HL-60 (cell line): ENCODE measurements around the gene CCT5.

ENCODE experiments used
- DNase-seq, 2 experiments: peaks; one replicate each; pipeline ENCODE4 v3.0.0-alpha.2; 2010 to 2020; ENCODE audit warnings: low read depth in 1 of 2, low spot score in 1 of 2
- H3K27ac ChIP-seq: fragments of 250-450 bp; sonication (Bioruptor Pico); replicated peaks from 2 replicates; pipeline ENCODE4 v1.5.1; 2020; ENCODE audit warnings: mild to moderate bottlenecking, moderate library complexity
- H3K27me3 ChIP-seq: fragments of 250-450 bp; sonication (Bioruptor Pico); 2 replicates; pipeline ENCODE4 v1.5.1; 2021; ENCODE audit warnings: mild to moderate bottlenecking, moderate library complexity; ENCODE audit not compliant: insufficient read depth, poor library complexity, severe bottlenecking
- H3K4me3 ChIP-seq: replicated peaks from 2 replicates; pipeline ENCODE4 v1.5.1; 2011; ENCODE audit warnings: mild to moderate bottlenecking, control low read depth, low read length; ENCODE audit not compliant: insufficient read depth
- GABPA ChIP-seq: IDR thresholded peaks from 2 replicates; pipeline ENCODE4 v1.6.1; 2012; ENCODE audit warnings: low read depth
- POLR2AphosphoS5 ChIP-seq: IDR thresholded peaks from 2 replicates; pipeline ENCODE4 v1.6.1; 2012; ENCODE audit warnings: low read depth
- SPI1 ChIP-seq: IDR thresholded peaks from 2 replicates; pipeline ENCODE4 v1.6.1; 2012; ENCODE audit warnings: low read depth, mild to moderate bottlenecking, borderline replicate concordance
- TF ChIP-seq, protein P1 (sequence below): IDR thresholded peaks from one replicate; pipeline ENCODE4 v1.5.1; 2011; ENCODE audit warnings: low read length, control low read depth, inconsistent platforms; ENCODE audit not compliant: insufficient read depth
- TF ChIP-seq, protein P2 (sequence below): IDR thresholded peaks from 2 replicates; pipeline ENCODE4 v1.6.1; 2012; ENCODE audit warnings: low read depth; ENCODE audit not compliant: insufficient replicate concordance

CCT5 gene

DNA sequence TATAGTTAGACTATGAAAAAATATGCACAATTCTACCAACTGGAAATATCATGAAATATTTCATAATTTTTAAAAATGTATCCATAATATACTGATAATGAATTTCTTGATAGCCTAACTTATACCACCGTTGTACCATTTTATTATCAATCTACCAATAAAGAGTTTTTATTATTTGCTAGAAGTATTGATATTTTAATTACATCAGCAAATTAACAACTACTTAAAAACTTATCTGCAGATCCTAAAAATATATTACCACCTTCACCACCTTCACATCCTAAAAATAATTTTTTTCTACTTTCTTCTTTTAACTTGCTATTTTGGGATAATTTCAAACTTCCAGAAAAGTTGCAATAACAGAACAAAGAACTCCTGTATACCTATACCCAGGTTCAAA, 21.8 kb upstream of the CCT5 start:
- Histone ChIP-seq H3K27me3 (no peaks in the 10 kb centered on the region), H3K4me3 (no peak overlapping the region), H3K27ac (no peak overlapping the region)
- DNase-seq, result no peak
- TF ChIP-seq, protein P1, sequence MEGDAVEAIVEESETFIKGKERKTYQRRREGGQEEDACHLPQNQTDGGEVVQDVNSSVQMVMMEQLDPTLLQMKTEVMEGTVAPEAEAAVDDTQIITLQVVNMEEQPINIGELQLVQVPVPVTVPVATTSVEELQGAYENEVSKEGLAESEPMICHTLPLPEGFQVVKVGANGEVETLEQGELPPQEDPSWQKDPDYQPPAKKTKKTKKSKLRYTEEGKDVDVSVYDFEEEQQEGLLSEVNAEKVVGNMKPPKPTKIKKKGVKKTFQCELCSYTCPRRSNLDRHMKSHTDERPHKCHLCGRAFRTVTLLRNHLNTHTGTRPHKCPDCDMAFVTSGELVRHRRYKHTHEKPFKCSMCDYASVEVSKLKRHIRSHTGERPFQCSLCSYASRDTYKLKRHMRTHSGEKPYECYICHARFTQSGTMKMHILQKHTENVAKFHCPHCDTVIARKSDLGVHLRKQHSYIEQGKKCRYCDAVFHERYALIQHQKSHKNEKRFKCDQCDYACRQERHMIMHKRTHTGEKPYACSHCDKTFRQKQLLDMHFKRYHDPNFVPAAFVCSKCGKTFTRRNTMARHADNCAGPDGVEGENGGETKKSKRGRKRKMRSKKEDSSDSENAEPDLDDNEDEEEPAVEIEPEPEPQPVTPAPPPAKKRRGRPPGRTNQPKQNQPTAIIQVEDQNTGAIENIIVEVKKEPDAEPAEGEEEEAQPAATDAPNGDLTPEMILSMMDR, result no peak
- TF ChIP-seq SPI1 (no peak), POLR2AphosphoS5 (no peak)

DNA sequence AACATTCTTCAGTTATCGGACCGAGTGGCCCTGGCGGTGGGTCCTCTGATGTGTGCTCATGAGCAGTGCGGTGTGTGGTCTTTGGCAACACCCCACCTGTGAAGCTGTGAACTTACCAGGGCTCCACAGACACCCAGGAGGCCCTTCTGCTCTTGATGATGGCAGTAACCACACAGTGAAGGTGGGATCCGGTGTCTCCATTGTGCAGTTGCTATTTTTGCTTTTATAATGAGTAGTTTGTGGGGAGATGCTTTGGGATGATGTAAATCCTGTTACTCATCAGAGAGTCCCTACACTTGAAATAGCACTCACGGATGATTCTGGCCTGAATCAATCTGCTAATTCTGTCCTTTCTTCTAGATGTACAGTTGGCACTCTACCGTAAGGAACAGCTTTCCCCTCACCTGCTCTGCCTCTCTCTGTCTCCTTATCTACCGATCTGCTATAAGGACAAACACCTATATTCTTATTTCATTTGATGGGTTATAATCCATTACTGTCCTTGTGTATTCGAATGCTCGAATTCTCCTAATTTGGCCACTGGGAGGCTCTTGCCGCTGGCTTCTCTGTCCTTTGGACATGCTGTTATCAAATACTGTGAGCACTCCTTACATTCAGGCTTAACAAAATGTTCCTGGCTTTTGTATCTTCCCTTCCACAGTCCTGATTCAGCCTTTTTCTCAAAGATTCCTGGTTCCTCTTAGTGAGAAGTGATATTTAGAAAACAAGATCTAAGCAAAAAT, 20.6 kb upstream of the CCT5 start:
- TF ChIP-seq POLR2AphosphoS5, result no peak
- Histone ChIP-seq H3K27me3 (no peaks in the 10 kb centered on the region), H3K4me3 (no peak overlapping the region), H3K27ac (no peak overlapping the region)
- no peak for DNase-seq

DNA sequence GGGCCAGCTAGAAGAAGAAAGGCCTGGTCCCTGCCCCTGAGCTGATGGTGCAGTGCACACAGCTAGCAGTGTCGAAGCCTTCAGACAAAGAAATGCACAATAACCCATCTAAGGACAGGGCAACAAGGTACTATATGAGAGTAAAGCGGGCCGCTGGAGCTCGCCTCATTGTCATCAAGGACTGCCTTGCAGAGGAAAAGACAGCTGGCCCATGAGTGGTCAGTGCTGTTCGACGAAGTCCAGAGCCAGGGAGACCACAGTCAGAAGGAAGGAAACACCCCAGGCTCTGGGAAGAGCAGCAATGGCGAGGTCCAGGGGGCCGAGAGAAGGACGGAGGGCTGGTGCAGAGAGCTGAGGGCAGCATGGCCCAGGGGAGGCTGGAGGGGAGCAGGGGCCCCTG, 17.7 kb upstream of the CCT5 start:
- Histone ChIP-seq H3K27ac (no peak overlapping the region), H3K4me3 (no peak overlapping the region), H3K27me3 (no peaks in the 10 kb centered on the region)
- TF ChIP-seq, protein P1, result no peak
- no peak for TF ChIP-seq GABPA
- no peak for DNase-seq

- TF ChIP-seq GABPA (no peak), SPI1 (no peak), POLR2AphosphoS5 (no peak)
- TF ChIP-seq, protein P1, result no peak
- TF ChIP-seq, protein P2, sequence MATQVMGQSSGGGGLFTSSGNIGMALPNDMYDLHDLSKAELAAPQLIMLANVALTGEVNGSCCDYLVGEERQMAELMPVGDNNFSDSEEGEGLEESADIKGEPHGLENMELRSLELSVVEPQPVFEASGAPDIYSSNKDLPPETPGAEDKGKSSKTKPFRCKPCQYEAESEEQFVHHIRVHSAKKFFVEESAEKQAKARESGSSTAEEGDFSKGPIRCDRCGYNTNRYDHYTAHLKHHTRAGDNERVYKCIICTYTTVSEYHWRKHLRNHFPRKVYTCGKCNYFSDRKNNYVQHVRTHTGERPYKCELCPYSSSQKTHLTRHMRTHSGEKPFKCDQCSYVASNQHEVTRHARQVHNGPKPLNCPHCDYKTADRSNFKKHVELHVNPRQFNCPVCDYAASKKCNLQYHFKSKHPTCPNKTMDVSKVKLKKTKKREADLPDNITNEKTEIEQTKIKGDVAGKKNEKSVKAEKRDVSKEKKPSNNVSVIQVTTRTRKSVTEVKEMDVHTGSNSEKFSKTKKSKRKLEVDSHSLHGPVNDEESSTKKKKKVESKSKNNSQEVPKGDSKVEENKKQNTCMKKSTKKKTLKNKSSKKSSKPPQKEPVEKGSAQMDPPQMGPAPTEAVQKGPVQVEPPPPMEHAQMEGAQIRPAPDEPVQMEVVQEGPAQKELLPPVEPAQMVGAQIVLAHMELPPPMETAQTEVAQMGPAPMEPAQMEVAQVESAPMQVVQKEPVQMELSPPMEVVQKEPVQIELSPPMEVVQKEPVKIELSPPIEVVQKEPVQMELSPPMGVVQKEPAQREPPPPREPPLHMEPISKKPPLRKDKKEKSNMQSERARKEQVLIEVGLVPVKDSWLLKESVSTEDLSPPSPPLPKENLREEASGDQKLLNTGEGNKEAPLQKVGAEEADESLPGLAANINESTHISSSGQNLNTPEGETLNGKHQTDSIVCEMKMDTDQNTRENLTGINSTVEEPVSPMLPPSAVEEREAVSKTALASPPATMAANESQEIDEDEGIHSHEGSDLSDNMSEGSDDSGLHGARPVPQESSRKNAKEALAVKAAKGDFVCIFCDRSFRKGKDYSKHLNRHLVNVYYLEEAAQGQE, result no peak
- no peak for DNase-seq
- H3K27ac ChIP-seq, result no peak overlapping the region
- H3K27me3 ChIP-seq, result no peaks in the 10 kb centered on the region
- H3K4me3 ChIP-seq, result no peak overlapping the region
These were observed 17.1 kb upstream of the CCT5 start for GRCh38 chr5:10233011-10233410.

GRCh38 chr5:10233505-10233904, 16.6 kb upstream of the CCT5 start:
- Histone ChIP-seq H3K4me3 (no peak overlapping the region), H3K27ac (no peak overlapping the region), H3K27me3 (no peaks in the 10 kb centered on the region)
- TF ChIP-seq, protein P2, result no peak
- no peak for TF ChIP-seq GABPA
- TF ChIP-seq, protein P1, result no peak
- TF ChIP-seq SPI1, result no peak
- TF ChIP-seq POLR2AphosphoS5, result no peak
- no peak for DNase-seq
